ENCODE results near the gene LRRK1. TPM values are rescaled to one million over a fixed set of nuclear protein-coding genes. Genes with fewer than 3 reads are reported as not detected.

LRRK1 gene
- polyA plus RNA-seq, 1 of the 3 experiments (the other 2 are of a cell fraction), result 6.9 TPM

DNA sequence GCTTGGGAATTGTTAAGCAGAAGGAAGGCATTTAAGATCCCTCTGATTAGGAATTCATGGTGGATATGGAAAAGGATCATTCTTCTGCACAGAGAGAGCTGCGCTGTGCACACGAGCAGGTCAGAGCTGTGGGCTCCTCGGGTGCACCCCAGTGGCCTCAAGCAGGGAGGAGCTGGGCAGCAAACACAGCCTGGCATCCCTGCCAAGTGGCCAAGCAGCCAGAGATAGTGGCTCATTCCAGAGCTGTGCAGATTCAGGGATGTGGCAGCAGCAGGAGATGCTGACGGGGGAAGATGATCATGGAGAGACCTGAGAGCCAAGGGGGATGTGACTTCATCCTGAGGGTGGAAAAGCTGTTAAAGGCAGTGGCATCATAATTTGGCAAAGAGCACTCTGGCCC, 55.9 kb downstream of the LRRK1 start (continued):
- TF ChIP-seq EZH2phosphoT487 (IDR thresholded peaks at IDR 0.05; ENCODE audit: borderline replicate concordance, low read depth) (no peak), JUND (IDR thresholded peaks at IDR 0.05) (no peak), EP300 (IDR thresholded peaks at IDR 0.05; ENCODE audit: borderline replicate concordance in 1 of 2, low read depth in 1 of 2, low read length in 1 of 2) (no peak), TAF1 (IDR thresholded peaks at IDR 0.05; ENCODE audit: borderline replicate concordance, low read depth, low read length) (no peak)

DNA sequence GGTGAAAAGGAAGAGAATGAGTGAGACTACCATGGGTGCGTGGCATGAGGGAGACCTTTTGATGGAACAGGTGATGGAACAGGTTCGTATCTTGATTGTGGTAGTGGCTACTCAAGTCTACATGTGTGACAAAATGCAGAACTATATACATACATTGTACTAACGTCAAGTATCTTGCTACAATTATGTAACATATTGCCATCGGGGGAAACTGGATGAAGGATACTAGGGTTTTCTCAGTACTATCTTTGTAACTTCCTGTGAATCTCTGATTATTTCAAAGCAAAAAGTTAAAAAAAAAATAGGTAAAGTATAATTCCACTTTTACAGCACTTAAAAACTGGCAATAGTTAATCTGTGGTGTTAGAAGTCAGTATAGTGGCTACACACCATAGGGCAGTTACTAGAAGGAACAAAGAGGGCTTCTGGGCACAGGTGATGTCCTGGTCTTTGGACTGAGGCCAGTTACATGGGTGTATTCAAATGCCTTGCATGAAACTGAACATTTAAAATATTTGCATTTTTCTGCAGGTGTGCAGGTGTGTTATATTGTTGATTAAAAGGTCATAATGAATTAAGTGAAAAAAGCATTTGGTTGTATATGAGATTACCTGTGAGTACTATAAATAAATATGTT, 61.4 kb downstream of the LRRK1 start:
- H3K4me2 ChIP-seq, result no peak overlapping the region
- H3K9me2 ChIP-seq, result no peaks in the 10 kb centered on the region
- no peaks in the 10 kb centered on the region for H3K4me1 ChIP-seq (ENCODE audit: control insufficient read depth in 1 of 2, insufficient read depth in 2 of 2, low read depth in 1 of 2, low read length in 1 of 2)
- no peak for TF ChIP-seq POLR2AphosphoS5 (IDR thresholded peaks at IDR 0.05; ENCODE audit: low read depth, low read length)
- no peak for TF ChIP-seq TAF1 (IDR thresholded peaks at IDR 0.05; ENCODE audit: borderline replicate concordance, low read depth, low read length)
- TF ChIP-seq FOXJ3 (CRISPR knock-in tag; IDR thresholded peaks at IDR 0.05), result no peak
- no peak for TF ChIP-seq TEAD4 (IDR thresholded peaks at IDR 0.05; ENCODE audit: borderline replicate concordance, insufficient read depth)
- TF ChIP-seq FOSL2 (IDR thresholded peaks at IDR 0.05; ENCODE audit: borderline replicate concordance, low read depth), result no peak
- TF ChIP-seq GATA2 (CRISPR knock-in tag; IDR thresholded peaks at IDR 0.05), result no peak
- TF ChIP-seq, protein P1, sequence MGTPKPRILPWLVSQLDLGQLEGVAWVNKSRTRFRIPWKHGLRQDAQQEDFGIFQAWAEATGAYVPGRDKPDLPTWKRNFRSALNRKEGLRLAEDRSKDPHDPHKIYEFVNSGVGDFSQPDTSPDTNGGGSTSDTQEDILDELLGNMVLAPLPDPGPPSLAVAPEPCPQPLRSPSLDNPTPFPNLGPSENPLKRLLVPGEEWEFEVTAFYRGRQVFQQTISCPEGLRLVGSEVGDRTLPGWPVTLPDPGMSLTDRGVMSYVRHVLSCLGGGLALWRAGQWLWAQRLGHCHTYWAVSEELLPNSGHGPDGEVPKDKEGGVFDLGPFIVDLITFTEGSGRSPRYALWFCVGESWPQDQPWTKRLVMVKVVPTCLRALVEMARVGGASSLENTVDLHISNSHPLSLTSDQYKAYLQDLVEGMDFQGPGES (IDR thresholded peaks at IDR 0.05; ENCODE audit: low read depth, low read length), result no peak
- no peak for TF ChIP-seq GABPA (IDR thresholded peaks at IDR 0.05; ENCODE audit: low read depth)
- no peak for TF ChIP-seq CHD2 (IDR thresholded peaks at IDR 0.05; ENCODE audit: low read length, partially characterized antibody)
- TF ChIP-seq SMC3 (IDR thresholded peaks at IDR 0.05; ENCODE audit: low read depth, low read length), result no peak
- TF ChIP-seq RFX5 (IDR thresholded peaks at IDR 0.05; ENCODE audit: low read length), result no peak
- TF ChIP-seq, protein P2, sequence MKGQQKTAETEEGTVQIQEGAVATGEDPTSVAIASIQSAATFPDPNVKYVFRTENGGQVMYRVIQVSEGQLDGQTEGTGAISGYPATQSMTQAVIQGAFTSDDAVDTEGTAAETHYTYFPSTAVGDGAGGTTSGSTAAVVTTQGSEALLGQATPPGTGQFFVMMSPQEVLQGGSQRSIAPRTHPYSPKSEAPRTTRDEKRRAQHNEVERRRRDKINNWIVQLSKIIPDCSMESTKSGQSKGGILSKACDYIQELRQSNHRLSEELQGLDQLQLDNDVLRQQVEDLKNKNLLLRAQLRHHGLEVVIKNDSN (IDR thresholded peaks at IDR 0.05; ENCODE audit: borderline replicate concordance, low read depth), result no peak
- TF ChIP-seq RXRA (IDR thresholded peaks at IDR 0.05; ENCODE audit: borderline replicate concordance, low read depth), result no peak
- TF ChIP-seq, protein P3, sequence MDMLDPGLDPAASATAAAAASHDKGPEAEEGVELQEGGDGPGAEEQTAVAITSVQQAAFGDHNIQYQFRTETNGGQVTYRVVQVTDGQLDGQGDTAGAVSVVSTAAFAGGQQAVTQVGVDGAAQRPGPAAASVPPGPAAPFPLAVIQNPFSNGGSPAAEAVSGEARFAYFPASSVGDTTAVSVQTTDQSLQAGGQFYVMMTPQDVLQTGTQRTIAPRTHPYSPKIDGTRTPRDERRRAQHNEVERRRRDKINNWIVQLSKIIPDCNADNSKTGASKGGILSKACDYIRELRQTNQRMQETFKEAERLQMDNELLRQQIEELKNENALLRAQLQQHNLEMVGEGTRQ (IDR thresholded peaks at IDR 0.05; ENCODE audit: borderline replicate concordance, low read depth, low read length), result no peak
- TF ChIP-seq, protein P4, sequence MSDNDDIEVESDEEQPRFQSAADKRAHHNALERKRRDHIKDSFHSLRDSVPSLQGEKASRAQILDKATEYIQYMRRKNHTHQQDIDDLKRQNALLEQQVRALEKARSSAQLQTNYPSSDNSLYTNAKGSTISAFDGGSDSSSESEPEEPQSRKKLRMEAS (IDR thresholded peaks at IDR 0.05; ENCODE audit: low read depth), result no peak
- no peak for TF ChIP-seq NRF1 (IDR thresholded peaks at IDR 0.05; ENCODE audit: low read depth, low read length)
- no peak overlapping the region for H3K27ac ChIP-seq (ENCODE audit: low read depth in 2 of 2, low read length in 1 of 2)
- ChIA-PET CTCF (interaction anchor here (1.4 kb wide), 1 partner anchor 28 kb away, joined by 3 read pairs; no protein-coding TSS in a partner anchor), POLR2A (no interaction called here)
- no peak overlapping the region for H3K4me3 ChIP-seq (ENCODE audit: low read depth in 2 of 2, low read length in 1 of 2)
- no peak overlapping the region for H3K9ac ChIP-seq
- no peak overlapping the region for H2AFZ ChIP-seq (ENCODE audit: low read depth)
- no peak for DNase-seq
- no peaks in the 10 kb centered on the region for H3K36me3 ChIP-seq (replicated peaks in 1 of 2; ENCODE audit: control insufficient read depth in 1 of 2, insufficient read depth in 2 of 2, low read length in 1 of 2)
- no peaks in the 10 kb centered on the region for H4K20me1 ChIP-seq (ENCODE audit: insufficient read depth)
- no peaks in the 10 kb centered on the region for H3K79me2 ChIP-seq (ENCODE audit: insufficient read depth)
- WGBS (ENCODE audit: low lambda C conversion rate), result 87% methylated on average over 4 of the region's 4 CpGs
- no peaks in the 10 kb centered on the region for H3K9me3 ChIP-seq
- no peaks in the 10 kb centered on the region for H3K27me3 ChIP-seq (ENCODE audit: insufficient read depth)
- no peaks in the 10 kb centered on the region for H3F3A ChIP-seq (replicated peaks; ENCODE audit: insufficient read depth)
